Measurements from ENCODE around the gene CHD9. TPM values are rescaled to one million over a fixed set of nuclear protein-coding genes. Genes with fewer than 3 reads are reported as not detected.
"Not testable (repeated sequence)": the region's sequence is repeated elsewhere in the genome, so short reads cannot be mapped to it uniquely, and the experiment has no call there.

Gene CHD9
- polyA plus RNA-seq, 3 donors, result 49.8 to 66.6 (median 58.6) TPM

GRCh38 chr16:53261276-53261675, 206.5 kb downstream of the CHD9 start:
- DNase-seq (ENCODE audit: low read depth in 3 of 3, low spot score in 2 of 3), result no peak

GRCh38 chr16:53262645-53263044, 207.9 kb downstream of the CHD9 start:
- DNase-seq (ENCODE audit: low read depth in 3 of 3, low spot score in 2 of 3), result no peak

GRCh38 chr16:53266156-53266555, 211.4 kb downstream of the CHD9 start:
- no peak for DNase-seq (ENCODE audit: low read depth in 3 of 3, low spot score in 2 of 3)

GRCh38 chr16:53278498-53278897, 223.7 kb downstream of the CHD9 start:
- not testable (repeated sequence) for DNase-seq (ENCODE audit: low read depth in 3 of 3, low spot score in 2 of 3)

GRCh38 chr16:53281280-53281679, 226.5 kb downstream of the CHD9 start:
- DNase-seq (ENCODE audit: low read depth in 3 of 3, low spot score in 2 of 3), result no peak

GRCh38 chr16:53281859-53282258, 227.1 kb downstream of the CHD9 start:
- no peak for DNase-seq (ENCODE audit: low read depth in 3 of 3, low spot score in 2 of 3)

GRCh38 chr16:53282328-53282727, 227.5 kb downstream of the CHD9 start:
- no peak for DNase-seq (ENCODE audit: low read depth in 3 of 3, low spot score in 2 of 3)

GRCh38 chr16:53282975-53283946, 228.5 kb downstream of the CHD9 start:
- DNase-seq (ENCODE audit: low read depth in 3 of 3, low spot score in 2 of 3), result no peak

GRCh38 chr16:53285236-53285635, 230.4 kb downstream of the CHD9 start:
- no peak for DNase-seq (ENCODE audit: low read depth in 3 of 3, low spot score in 2 of 3)

- no peak for DNase-seq (ENCODE audit: low read depth in 3 of 3, low spot score in 2 of 3)
Observed at GRCh38 chr16:53290520-53290919, 235.7 kb downstream of the CHD9 start.

- DNase-seq (ENCODE audit: low read depth in 3 of 3, low spot score in 2 of 3), result no peak
Observed at GRCh38 chr16:53291757-53292392, 237.1 kb downstream of the CHD9 start.

- DNase-seq (ENCODE audit: low read depth in 3 of 3, low spot score in 2 of 3), result no peak
Observed at GRCh38 chr16:53297477-53297876, 242.7 kb downstream of the CHD9 start.

- DNase-seq (ENCODE audit: low read depth in 3 of 3, low spot score in 2 of 3), result no peak
Observed at GRCh38 chr16:53304334-53304733, 249.5 kb downstream of the CHD9 start.

- no peak for DNase-seq (ENCODE audit: low read depth in 3 of 3, low spot score in 2 of 3)
Observed at GRCh38 chr16:53305743-53306142, 251.0 kb downstream of the CHD9 start.

- DNase-seq (ENCODE audit: low read depth in 3 of 3, low spot score in 2 of 3), result no peak
Observed at GRCh38 chr16:53309457-53309856, 254.7 kb downstream of the CHD9 start.

- DNase-seq (ENCODE audit: low read depth in 3 of 3, low spot score in 2 of 3), result no peak
Observed at GRCh38 chr16:53320992-53321391, 266.2 kb downstream of the CHD9 start.

GRCh38 chr16:53323924-53324323, 269.1 kb downstream of the CHD9 start:
- no peak for DNase-seq (ENCODE audit: low read depth in 3 of 3, low spot score in 2 of 3)

GRCh38 chr16:53330991-53331390, 276.2 kb downstream of the CHD9 start:
- not testable (repeated sequence) for DNase-seq (ENCODE audit: low read depth in 3 of 3, low spot score in 2 of 3)

- no peak for DNase-seq (ENCODE audit: low read depth in 3 of 3, low spot score in 2 of 3)
Observed at GRCh38 chr16:53334581-53334980, 279.8 kb downstream of the CHD9 start.

- DNase-seq (ENCODE audit: low read depth in 3 of 3, low spot score in 2 of 3), result no peak
Observed at GRCh38 chr16:53337294-53337693, 282.5 kb downstream of the CHD9 start.

- DNase-seq (ENCODE audit: low read depth in 3 of 3, low spot score in 2 of 3), result no peak
Observed at GRCh38 chr16:53341792-53342191, 287.0 kb downstream of the CHD9 start.

GRCh38 chr16:53355064-53355463, 300.3 kb downstream of the CHD9 start:
- DNase-seq (ENCODE audit: low read depth in 3 of 3, low spot score in 2 of 3), result no peak
